Gastrocnemius medialis (tissue), 4 donors: ENCODE results near the gene AADACL2. TPM values are rescaled to one million over a fixed set of nuclear protein-coding genes. Genes with fewer than 3 reads are reported as not detected.

ENCODE experiments used
- ATAC-seq, 2 donors: fragments of 150-250 bp; one replicate each; pipeline ENCODE4 v1.9.1; 2016
- DNase-seq, 2 donors: peaks; one replicate each; pipeline ENCODE4 v3.0.0-alpha.2; 2019
- H3K27ac ChIP-seq, 4 donors: fragments of 200-600 bp; sonication (generic); 1 replicate in 1 of 4; 2 replicates in 3 of 4; pipeline ENCODE4 v1.5.1; 2016 to 2018; ENCODE audit warnings: mild to moderate bottlenecking in 2 of 4, moderate library complexity in 1 of 4
- H3K27me3 ChIP-seq, 3 donors: fragments of 200-600 bp; sonication (generic) in 2 of 3; 1 replicate in 1 of 3; 2 replicates in 2 of 3; pipeline versions ENCODE4 v1.5.1 to v1.6.0; 2016 to 2019; ENCODE audit warnings: mild to moderate bottlenecking in 1 of 3, moderate library complexity in 1 of 3
- H3K36me3 ChIP-seq, 2 donors: fragments of 200-600 bp; sonication (generic) in 1 of 2; one replicate each; pipeline ENCODE4 v1.5.1; 2017 to 2018
- H3K4me1 ChIP-seq, 2 donors: fragments of 200-600 bp; sonication (generic) in 1 of 2; one replicate each; pipeline ENCODE4 v1.5.1; 2016 to 2017; ENCODE audit warnings: mild to moderate bottlenecking in 2 of 2
- H3K4me3 ChIP-seq, 4 donors: fragments of 200-600 bp; sonication (generic) in 3 of 4; 1 replicate in 1 of 4; 2 replicates in 3 of 4; pipeline ENCODE4 v1.5.1; 2016 to 2019; ENCODE audit warnings: mild to moderate bottlenecking in 2 of 4
- H3K9me3 ChIP-seq, 3 donors: fragments of 200-600 bp; sonication (generic) in 2 of 3; 1 replicate in 1 of 3; 2 replicates in 2 of 3; pipeline ENCODE4 v1.5.1; 2016 to 2019
- CTCF ChIP-seq, 5 experiments: fragments of 450-650 bp in 3 of 5; fragments of 200-600 bp in 2 of 5; sonication (generic) in 2 of 5; IDR thresholded peaks in 4 of 5; conservative IDR thresholded peaks in 1 of 5; 1 replicate in 4 of 5; 2 replicates in 1 of 5; pipeline ENCODE4 v1.5.1; 2016 to 2019; ENCODE audit warnings: antibody characterized with exemption in 5 of 5, mild to moderate bottlenecking in 3 of 5, moderate library complexity in 3 of 5
- POLR2A ChIP-seq, 2 donors: fragments of 450-650 bp; IDR thresholded peaks; one replicate each; pipeline ENCODE4 v1.6.1; 2017; ENCODE audit warnings: antibody characterized with exemption in 2 of 2, mild to moderate bottlenecking in 2 of 2, moderate library complexity in 2 of 2
- in situ Hi-C, 4 donors: fragments of 200-750 bp; cut with MboI; loops; one replicate each; pipeline versions ENCODE4 v1.15.0 to v1.8.0; 2017; ENCODE audit warnings: low sequenced_read_pairs in 4 of 4
- intact Hi-C: fragments of 100-400 bp; cut with DNase I; formaldehyde crosslinking; loops from one replicate; pipeline ENCODE4 v1.15.1; 2023; ENCODE audit warnings: low total_unique reads
- total RNA-seq, 4 donors: library from RNA; depleted of rRNA; stranded (reverse); fragments of >200 nt; gene quantifications; one replicate each; pipeline versions ENCODE4 v1.1.0 to v1.2.3, GENCODE V29; 2016

The AADACL2 gene
- total RNA-seq, 4 donors from 2014 or later: not detected

GRCh38 chr3:151690645-151691044, 43.1 kb upstream of the AADACL2 start:
- intact Hi-C loops: no loop called here
- no peak for TF ChIP-seq CTCF (IDR thresholded peaks at IDR 0.05 in 4 of 5, conservative IDR thresholded peaks at IDR 0.05 in 1 of 5)
- no peak for TF ChIP-seq POLR2A (IDR thresholded peaks at IDR 0.05)
- H3K36me3 ChIP-seq: no peaks in the 10 kb centered on the region
- no peaks in the 10 kb centered on the region for H3K4me1 ChIP-seq
- DNase-seq: no peak
- in situ Hi-C loops: no loop called here
- ATAC-seq: no peak
- no peaks in the 10 kb centered on the region for H3K9me3 ChIP-seq
- no peaks in the 10 kb centered on the region for H3K27me3 ChIP-seq
- no peak overlapping the region for H3K27ac ChIP-seq
- H3K4me3 ChIP-seq: no peak overlapping the region

DNA sequence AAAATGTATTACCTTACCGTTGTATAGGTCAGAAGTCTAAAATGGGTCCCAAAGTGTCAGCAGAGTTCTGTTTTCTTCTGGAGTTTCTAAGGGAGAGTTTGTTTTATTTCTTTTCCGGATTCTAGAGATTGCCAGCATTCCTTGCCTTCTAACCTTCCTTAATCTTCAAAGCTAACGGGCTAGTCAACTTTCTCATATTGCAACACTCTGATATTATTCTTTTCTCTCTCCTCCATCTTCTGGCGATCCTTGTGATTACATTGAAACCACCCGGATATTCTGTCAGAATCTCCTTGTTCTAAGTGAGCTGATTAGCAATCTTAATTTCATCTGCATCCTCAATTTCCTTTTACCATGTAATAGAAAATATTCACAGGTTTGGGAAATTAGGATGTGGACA, 36.2 kb upstream of the AADACL2 start:
- intact Hi-C loops: no loop called here
- H3K4me3 ChIP-seq: no peak overlapping the region
- no peak overlapping the region for H3K27ac ChIP-seq
- TF ChIP-seq POLR2A (IDR thresholded peaks at IDR 0.05) (no peak), CTCF (IDR thresholded peaks at IDR 0.05 in 4 of 5, conservative IDR thresholded peaks at IDR 0.05 in 1 of 5) (no peak)
- H3K4me1 ChIP-seq: no peaks in the 10 kb centered on the region
- no peak for ATAC-seq
- in situ Hi-C loops: no loop called here
- DNase-seq: no peak
- H3K36me3 ChIP-seq: no peaks in the 10 kb centered on the region
- H3K9me3 ChIP-seq: no peaks in the 10 kb centered on the region
- H3K27me3 ChIP-seq: no peaks in the 10 kb centered on the region

DNA sequence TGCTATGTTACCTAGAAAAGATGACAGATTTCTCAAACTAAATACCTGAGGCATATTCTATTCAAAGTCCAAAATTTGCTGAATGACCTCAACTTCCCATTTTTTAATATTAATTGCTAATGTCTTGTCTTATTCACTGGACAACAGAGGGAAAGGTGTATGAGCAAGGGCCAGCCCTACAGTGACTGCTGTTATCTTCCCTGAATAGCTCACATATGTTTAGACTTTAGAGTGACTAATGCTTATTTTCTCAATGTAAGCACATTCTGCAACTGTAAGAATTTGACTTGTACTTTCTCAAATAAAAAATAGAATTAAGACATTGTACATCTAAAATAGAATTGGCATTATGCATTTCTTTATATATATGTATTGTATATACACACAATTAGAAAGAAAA, 26.5 kb upstream of the AADACL2 start:
- DNase-seq (no peak), ATAC-seq (no peak)
- H3K4me3 ChIP-seq: no peak overlapping the region
- in situ Hi-C loops (no loop called here), intact Hi-C loops (no loop called here)
- H3K4me1 ChIP-seq: no peaks in the 10 kb centered on the region
- no peak overlapping the region for H3K27ac ChIP-seq
- TF ChIP-seq CTCF (IDR thresholded peaks at IDR 0.05 in 4 of 5, conservative IDR thresholded peaks at IDR 0.05 in 1 of 5) (no peak), POLR2A (IDR thresholded peaks at IDR 0.05) (no peak)
- H3K36me3 ChIP-seq: no peaks in the 10 kb centered on the region
- H3K9me3 ChIP-seq: no peaks in the 10 kb centered on the region
- no peaks in the 10 kb centered on the region for H3K27me3 ChIP-seq

DNA sequence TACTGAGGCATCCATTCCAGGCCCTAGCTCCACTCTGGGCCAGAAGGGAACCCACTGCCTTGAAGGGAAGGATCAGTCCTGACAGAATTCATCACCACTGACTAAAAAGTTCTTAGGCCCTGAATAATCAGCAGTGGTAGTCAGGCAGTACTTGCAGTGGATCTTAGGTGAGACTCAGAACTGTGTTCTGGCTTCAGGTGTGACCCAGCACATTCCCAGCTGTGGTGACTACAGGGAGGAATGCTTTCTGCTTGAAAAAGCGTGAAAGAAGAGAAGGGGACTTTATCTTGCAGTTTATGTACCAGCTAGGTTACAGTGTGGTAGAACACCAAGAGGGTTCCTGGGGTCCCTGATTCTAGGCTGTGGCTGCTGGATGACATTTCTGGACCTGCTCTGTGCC, 24.9 kb upstream of the AADACL2 start:
- intact Hi-C loops (no loop called here), in situ Hi-C loops (no loop called here)
- ATAC-seq (no peak), DNase-seq (no peak)
- no peaks in the 10 kb centered on the region for H3K4me1 ChIP-seq
- H3K27ac ChIP-seq: no peak overlapping the region
- H3K9me3 ChIP-seq: no peaks in the 10 kb centered on the region
- no peaks in the 10 kb centered on the region for H3K36me3 ChIP-seq
- no peak for TF ChIP-seq CTCF (IDR thresholded peaks at IDR 0.05 in 4 of 5, conservative IDR thresholded peaks at IDR 0.05 in 1 of 5)
- no peak for TF ChIP-seq POLR2A (IDR thresholded peaks at IDR 0.05)
- no peaks in the 10 kb centered on the region for H3K27me3 ChIP-seq
- no peak overlapping the region for H3K4me3 ChIP-seq

DNA sequence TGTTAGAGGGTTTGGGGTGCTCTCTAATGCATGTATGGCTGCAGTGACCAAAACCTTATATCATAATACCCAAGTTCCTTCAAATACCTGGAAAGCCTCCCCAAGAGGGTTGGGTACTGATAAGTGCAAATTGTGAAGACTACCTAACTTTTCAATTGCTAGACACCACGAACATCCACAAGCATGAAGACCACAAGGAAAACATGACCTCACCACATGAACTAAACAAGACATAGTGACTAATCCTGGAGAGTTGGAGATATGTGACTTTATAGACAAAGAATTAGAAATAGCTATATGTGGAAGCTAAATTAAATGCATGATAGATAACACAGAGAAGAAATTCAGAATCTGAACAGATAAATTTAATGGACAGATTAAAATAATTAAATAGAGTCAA, 23.9 kb upstream of the AADACL2 start:
- intact Hi-C loops (no loop called here), in situ Hi-C loops (no loop called here)
- no peak for ATAC-seq
- no peaks in the 10 kb centered on the region for H3K27me3 ChIP-seq
- no peak overlapping the region for H3K4me3 ChIP-seq
- H3K27ac ChIP-seq: no peak overlapping the region
- no peaks in the 10 kb centered on the region for H3K9me3 ChIP-seq
- no peak for DNase-seq
- TF ChIP-seq POLR2A (IDR thresholded peaks at IDR 0.05) (no peak), CTCF (IDR thresholded peaks at IDR 0.05 in 4 of 5, conservative IDR thresholded peaks at IDR 0.05 in 1 of 5) (no peak)
- H3K36me3 ChIP-seq: no peaks in the 10 kb centered on the region
- no peaks in the 10 kb centered on the region for H3K4me1 ChIP-seq
